HG03342 (cell line): ENCODE results near the gene MYLIP.

ENCODE experiments used
- ATAC-seq: cut with Tn5 transposase; IDR thresholded peaks from one replicate; pipeline ENCODE4 v1.9.1; 2021; ENCODE audit warnings: mild to moderate bottlenecking, moderate library complexity; ENCODE audit not compliant: unreplicated experiment

Gene MYLIP

DNA sequence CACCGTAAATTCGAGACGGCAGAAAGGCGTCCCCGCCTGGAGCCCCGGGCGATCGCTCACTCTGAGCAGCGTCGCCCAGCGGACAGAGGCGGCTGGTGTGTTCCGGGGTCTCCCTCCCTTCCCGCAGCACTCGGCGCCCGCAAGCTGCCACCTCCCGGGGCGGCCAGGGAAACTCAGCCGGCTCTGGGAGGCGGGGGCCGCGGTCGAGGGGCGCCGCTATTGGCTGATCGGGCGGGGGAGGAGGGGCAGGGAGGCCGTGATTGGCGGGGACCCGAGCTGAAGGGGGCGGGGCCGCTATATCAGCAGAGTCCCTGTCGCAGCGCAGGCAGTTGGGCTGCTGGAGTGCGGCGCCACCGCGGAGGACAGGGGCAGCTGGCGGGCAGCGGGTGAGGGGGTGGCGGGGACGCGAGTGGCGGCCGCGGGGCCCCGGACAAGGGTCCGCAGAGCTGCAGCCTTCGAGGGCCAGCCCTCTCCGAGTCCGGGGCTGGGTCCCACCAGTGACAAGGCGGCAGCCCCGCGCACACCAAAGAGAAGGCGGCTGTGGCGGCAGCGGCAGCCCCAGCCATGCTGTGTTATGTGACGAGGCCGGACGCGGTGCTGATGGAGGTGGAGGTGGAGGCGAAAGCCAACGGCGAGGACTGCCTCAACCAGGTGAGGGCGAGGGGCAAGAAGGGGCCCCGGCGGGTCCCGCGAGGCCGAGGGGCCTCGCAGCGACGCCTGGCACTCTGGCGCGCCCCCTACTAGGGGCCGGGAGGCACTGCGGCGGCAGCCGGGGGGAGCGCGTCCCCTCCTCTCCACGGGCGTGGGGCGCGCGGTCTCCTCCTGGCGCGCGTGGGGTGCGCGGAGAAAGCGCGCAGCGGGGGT is at the start of gene MYLIP:
MYLIP (plus strand) TSS at position 328 of the 864 bp plus-strand sequence; CDS start at position 565, 237 bp downstream.
- ATAC-seq, result peak; percentile 71

- no peak for ATAC-seq
Observed at GRCh38 chr6:16079354-16079753, 49.5 kb upstream of the MYLIP start.

- no peak for ATAC-seq
Observed at GRCh38 chr6:16080204-16080603, 48.7 kb upstream of the MYLIP start.

DNA sequence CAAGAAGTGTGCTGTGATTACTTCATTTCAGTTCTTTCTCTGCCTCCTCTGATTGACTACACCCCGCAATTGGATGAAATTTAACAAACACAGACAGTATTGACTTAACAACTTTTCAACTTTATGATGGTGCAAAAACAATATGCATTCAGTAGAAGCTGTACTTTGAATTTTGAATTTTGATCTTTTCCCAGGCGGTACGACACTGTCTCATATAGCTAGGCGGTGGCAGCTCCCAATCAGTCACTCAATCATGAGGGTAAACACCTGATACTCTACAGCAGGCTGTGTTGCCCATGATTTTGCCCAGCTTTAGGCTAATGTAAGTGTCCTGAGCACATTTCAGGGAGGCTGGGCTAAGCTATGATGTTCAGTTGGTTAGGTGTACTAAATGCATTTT is 47.6 kb upstream of the MYLIP start:
- no peak for ATAC-seq

DNA sequence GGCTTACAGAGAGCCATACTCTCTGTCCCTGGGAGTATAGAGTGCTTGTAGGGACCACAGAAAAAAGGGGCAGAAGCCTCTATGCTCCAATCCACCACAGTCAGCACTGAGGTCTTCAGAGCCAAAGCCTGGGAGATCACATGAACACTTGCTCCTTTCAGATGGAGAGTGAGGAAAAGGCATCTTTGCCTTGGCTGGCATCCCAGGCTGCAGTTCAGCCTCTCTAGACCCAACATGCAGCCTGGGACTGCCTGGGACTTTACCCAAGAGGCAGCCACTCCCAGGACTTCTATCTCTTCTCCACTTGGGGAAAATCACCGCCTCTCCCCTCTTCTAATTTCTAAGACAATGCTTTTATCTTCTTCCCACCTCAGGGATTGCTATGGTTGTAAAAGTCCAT is 46.5 kb upstream of the MYLIP start:
- no peak for ATAC-seq

DNA sequence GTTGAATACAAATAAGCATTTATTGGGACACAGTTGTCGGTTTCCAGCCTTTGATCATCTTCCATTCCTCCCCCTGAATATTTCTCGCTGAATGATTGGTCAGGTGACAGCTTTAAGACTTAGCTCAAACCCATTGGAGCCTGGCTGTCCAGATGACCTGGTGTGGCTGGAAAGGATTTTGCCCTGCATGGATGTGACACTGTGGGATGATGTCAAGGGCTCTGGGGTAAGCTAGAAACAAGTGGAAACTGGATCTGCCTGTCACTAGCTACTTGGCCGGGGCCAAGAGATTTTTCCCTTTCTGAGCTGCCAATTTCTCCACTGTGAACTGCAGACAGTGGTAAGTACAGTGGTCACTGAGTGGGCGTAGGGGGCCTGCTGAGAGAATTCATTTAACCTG is 41.9 kb upstream of the MYLIP start:
- no peak for ATAC-seq

DNA sequence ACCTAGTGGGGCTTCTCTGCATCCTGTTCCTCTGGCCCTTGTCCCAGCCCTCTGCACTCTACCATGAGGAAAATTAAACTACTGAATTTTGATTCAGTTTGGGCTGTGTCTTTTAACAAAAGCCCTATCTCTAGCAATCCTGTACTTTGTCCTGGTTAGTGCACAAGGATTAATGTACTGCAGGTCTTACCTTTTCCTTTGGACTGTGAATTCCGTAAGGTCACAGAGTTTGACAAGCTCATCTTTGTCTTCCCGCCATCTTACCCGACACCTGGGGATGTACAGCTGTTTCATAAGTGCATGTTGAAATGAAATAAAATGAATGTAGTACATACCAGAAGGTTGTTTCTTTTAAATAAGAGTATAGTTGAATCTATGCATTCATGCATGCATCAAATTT is 41.5 kb upstream of the MYLIP start:
- ATAC-seq, result no peak

DNA sequence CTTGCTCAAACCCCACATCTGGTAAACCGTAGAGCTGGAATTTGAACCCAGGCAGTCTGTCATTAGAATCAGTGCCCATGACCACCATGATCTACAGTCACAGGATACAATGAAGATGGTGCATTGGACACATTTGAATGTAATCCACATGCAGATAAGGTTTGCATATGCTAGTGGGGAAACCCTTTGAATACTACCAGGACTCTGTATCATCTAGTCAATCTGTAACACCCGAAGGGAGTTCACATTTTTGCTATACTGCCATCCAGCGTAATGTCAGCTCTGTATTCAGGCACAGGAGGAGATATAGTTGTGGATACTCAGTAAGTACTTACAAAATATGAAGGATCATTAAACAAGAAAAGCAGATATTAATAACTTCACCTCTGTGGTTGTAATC is 40.5 kb upstream of the MYLIP start:
- no peak for ATAC-seq

GRCh38 chr6:16089232-16090062 is 39.4 kb upstream of the MYLIP start:
- no peak for ATAC-seq

- no peak for ATAC-seq
Observed at GRCh38 chr6:16090452-16090851, 38.4 kb upstream of the MYLIP start.

- no peak for ATAC-seq
Observed at GRCh38 chr6:16090920-16091319, 38.0 kb upstream of the MYLIP start.

- no peak for ATAC-seq
Observed at GRCh38 chr6:16092140-16092539, 36.7 kb upstream of the MYLIP start.

DNA sequence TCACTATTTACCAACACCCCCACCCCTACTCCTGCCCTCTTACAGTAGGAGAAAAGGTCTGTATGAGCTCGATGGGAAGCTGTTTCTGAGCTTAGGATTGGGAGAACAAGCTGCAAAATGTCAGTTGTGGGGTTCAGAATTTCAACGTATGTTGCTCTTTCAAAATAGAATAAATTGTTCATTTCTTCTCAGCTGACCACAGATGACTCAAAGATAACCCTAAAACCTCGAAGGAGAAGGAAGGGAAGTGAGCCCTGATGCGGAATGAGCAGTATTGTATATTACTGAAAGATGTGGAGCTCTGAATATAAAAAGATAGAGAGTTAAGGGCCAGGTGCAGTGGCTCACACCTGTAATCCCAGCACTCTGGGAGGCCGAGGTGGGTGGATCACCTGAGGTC is 35.9 kb upstream of the MYLIP start:
- ATAC-seq, result no peak

DNA sequence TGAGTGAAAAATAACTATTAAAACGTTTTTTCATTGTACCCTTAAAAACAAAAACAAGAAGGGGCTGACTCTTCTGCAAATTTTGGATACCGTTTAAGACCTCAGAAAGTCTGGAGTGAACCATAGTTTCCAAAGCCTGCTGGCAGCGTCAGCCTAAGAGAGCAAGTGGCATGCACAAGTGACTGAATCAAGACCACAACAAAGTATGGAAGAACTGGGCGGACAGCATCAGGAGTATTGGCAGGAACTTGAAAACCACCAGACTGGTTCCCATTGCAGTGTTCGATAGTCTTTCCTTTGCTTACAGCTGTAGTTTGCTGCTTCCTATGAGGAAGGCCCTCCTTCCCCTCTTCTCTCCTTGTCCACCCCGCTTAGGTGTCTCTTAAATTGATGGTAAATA is 33.7 kb upstream of the MYLIP start:
- no peak for ATAC-seq

DNA sequence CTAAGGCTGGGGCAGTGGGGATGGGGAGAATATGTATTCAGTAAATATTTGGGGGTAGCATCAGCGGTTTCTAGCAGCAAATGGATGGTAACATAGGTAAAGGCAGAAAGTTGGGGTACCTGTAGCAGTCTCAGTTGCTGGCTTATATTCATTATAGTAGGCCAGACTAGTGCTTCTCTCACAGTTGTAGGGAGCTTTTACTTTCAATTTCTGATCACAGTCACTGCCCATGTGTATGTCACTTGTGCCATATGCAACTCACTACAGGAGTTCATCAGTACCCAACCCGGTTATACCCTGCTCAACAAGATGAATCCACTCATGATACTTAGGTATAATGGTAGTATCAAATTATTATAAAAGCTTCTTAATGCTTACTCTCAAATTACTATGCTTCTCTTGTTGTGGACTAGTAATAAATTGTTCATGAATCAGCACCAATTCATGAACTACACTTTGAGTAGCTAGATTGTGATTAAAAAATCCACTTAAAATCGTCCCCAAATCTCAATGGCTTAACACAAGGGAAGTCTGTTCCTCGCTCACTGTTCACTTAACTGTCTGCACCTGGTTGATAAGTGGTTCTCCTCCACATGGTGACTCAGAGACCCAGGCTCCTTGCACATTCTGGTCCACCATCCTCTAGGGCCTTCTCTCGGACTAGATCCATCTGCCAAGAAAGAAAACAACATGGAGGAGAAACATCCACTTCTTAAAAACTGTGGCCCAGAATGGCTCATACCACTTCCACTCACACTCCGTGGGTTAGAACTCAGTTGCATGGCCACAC is 31.3 kb upstream of the MYLIP start:
- ATAC-seq, result no peak

GRCh38 chr6:16098211-16098610 is 30.7 kb upstream of the MYLIP start:
- ATAC-seq, result no peak

DNA sequence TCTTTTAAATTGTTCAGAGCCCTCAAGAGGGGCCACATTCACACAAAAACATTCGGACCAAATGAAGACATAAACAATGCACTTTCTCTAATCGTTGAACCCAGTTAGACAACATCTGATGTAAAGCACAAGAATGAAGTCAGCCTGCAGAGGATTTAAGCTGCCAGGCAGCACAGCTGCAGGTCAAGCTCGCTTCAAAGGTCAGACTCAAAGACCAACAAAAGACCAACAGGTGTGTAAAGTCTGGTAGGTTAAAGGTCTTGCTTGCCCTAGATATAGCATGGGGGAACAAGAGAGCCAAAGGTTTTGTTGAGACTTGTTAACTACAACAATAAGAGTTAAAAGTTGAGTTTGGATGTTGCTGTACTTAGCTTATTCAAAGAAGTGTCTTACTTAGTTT is 26.7 kb upstream of the MYLIP start:
- no peak for ATAC-seq

GRCh38 chr6:16103722-16104121 is 25.2 kb upstream of the MYLIP start:
- no peak for ATAC-seq

DNA sequence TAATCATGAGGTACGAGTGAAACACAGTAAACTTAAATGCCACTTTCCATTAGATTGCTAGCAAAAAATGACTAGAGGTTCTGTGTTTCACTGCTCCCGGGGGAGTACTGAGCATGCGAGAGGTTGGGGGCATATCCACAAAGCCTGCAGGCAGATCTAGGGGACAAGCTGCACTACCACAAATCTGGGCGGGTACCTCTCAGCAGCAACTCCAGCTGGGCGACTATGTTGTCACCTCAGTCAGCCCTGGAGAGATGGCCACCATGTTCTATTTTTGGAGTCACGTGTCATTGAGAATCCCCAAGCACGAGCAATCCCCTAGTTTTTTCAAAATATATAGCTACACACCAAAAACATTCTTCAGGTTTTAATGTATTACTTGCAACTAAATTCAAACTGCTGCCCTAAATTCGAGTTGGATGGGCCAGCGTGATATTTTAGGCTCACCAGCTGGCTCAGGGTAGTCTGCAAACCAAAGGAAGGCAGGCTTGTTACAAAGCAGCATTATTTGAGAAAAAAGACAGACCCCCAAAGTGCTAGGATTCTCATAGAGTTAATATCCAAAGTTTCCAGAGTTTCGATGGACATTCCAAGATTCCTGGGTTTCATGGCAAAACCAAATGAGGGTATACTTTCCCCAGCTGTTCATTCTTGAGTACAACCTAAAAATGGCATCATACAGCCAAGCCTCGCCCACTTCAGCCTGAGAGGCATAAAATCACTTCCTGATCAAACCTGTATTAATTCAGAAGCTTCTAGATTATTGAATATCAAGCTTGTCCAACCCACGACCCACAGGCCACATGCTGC is 24.1 kb upstream of the MYLIP start:
- ATAC-seq, result no peak

DNA sequence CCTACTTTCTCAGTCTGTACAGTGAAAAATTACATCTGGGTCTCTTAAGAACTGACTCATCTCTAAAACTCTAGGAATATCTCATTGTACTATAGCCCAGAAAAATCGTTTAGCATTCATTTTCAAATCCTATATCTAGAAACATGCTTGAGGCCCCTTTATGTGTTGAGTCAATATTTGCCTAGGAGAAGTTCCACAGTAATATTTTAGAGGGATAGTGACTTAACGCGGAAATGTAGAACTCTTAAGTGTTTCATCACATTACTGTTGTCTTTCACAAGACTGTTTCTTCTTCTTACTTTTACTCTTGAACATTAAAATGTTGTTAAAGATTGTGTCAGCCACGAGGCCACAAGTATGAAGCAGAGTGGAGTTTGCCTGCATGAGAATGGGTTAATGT is 23.0 kb upstream of the MYLIP start:
- ATAC-seq, result no peak
